ENCODE results near the gene ASPDH. TPM values are rescaled to one million over a fixed set of nuclear protein-coding genes. Genes with fewer than 3 reads are reported as not detected.
"Not testable (repeated sequence)": the region's sequence is repeated elsewhere in the genome, so short reads cannot be mapped to it uniquely, and the experiment has no call there.

Gene ASPDH
- total RNA-seq, 1 experiment from 2014 or later, result not detected

- no TSS peak for BruUV-seq (replicated peaks)
- H3K27me3 Mint-ChIP-seq (ENCODE audit: insufficient read depth, unreplicated experiment), result no peaks in the 10 kb centered on the region
- peaks cover 13% of the 10 kb centered on the region for H3K4me1 Mint-ChIP-seq (ENCODE audit: insufficient read depth, unreplicated experiment)
- H3K4me3 Mint-ChIP-seq (ENCODE audit: unreplicated experiment), result peak overlapping the region; percentile 99
- no peak for TF ChIP-seq CTCF (IDR thresholded peaks at IDR 0.05; ENCODE audit: unreplicated experiment)
- no peaks in the 10 kb centered on the region for H3K9me3 Mint-ChIP-seq (ENCODE audit: unreplicated experiment)
- POLR2A ChIA-PET, result interaction anchor here (1.5 kb wide), 1 partner anchor 92 kb away, joined by 6 read pairs; the partner anchor contains the start of gene POLD1
- no peak for DNase-seq (ENCODE audit: unreplicated experiment)
- no peak overlapping the region for H3K27ac Mint-ChIP-seq (ENCODE audit: low read depth, unreplicated experiment)
- peaks cover 34% of the 10 kb centered on the region for H3K36me3 Mint-ChIP-seq (ENCODE audit: insufficient read depth, unreplicated experiment)
- intact Hi-C loops (cut with micrococcal nuclease), result loop anchor here (1.0 kb wide), 2 partner anchors 36 to 91 kb away; partner anchors contain the start of genes JOSD2 and POLD1
- CTCF ChIA-PET, result no interaction called here
Measured at GRCh38 chr19:50475736-50476223, 37.9 kb downstream of the ASPDH start.

DNA sequence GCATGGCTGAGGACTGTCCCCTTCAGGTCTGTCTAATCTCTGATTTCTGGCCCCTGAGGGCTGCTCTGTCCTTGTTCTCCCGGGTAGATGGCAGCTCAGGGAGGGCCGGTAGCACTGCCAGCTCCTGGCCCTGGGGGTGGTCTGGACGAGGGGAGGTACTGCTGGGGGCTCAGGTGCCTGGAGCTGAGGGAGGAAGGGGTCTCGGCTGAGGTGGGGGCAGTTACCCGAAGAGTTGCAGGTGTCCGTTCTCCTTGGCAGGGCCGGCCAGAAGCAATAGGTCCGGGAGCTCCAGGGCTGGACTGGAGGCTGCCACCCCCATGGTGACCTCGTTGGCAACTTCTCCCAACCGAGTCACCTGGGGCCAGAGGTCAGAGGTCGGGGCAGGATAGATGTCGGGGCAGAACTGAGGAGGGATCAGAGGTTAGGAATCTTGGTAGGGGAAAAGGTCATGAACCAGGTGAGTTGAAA, 38.6 kb downstream of the ASPDH start:
- no peaks in the 10 kb centered on the region for H3K9me3 Mint-ChIP-seq (ENCODE audit: unreplicated experiment)
- BruUV-seq (replicated peaks), result no TSS peak
- CTCF ChIA-PET, result interaction anchor here (0.6 kb wide), 1 partner anchor 12 kb away, joined by 3 read pairs; no protein-coding TSS in a partner anchor
- H3K27me3 Mint-ChIP-seq (ENCODE audit: insufficient read depth, unreplicated experiment), result no peaks in the 10 kb centered on the region
- no peak for TF ChIP-seq CTCF (IDR thresholded peaks at IDR 0.05; ENCODE audit: unreplicated experiment)
- POLR2A ChIA-PET, result no interaction called here
- peak overlapping the region; percentile 99 for H3K4me3 Mint-ChIP-seq (ENCODE audit: unreplicated experiment)
- H3K36me3 Mint-ChIP-seq (ENCODE audit: insufficient read depth, unreplicated experiment), result peaks cover 30% of the 10 kb centered on the region
- H3K4me1 Mint-ChIP-seq (ENCODE audit: insufficient read depth, unreplicated experiment), result peaks cover 13% of the 10 kb centered on the region
- DNase-seq (ENCODE audit: unreplicated experiment), result no peak
- no peak overlapping the region for H3K27ac Mint-ChIP-seq (ENCODE audit: low read depth, unreplicated experiment)
- intact Hi-C loops (cut with micrococcal nuclease), result no loop called here

DNA sequence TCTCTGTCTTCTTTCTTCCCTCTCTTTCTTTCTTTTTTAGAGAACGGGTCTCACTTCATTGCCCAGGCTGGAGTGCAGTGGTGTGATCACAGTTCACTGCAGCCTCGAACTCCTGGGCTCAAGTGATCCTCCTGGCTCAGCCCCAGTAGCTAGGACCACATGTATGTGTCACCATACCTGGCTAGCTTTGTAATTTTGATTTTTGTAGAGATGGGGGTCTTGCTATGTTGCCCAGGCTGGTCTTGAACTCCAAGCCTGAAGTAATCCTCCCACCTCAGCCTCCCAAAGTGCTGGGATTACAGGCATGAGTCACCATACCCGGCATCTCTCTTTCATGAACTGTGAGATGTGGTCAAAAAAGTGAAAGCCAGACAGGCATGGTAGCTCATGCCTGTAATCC, 40.4 kb downstream of the ASPDH start:
- H3K9me3 Mint-ChIP-seq (ENCODE audit: unreplicated experiment); H3K27me3 Mint-ChIP-seq (ENCODE audit: insufficient read depth, unreplicated experiment); DNase-seq (ENCODE audit: unreplicated experiment); BruUV-seq (replicated peaks); intact Hi-C loops (cut with micrococcal nuclease); H3K4me3 Mint-ChIP-seq (ENCODE audit: unreplicated experiment); H3K27ac Mint-ChIP-seq (ENCODE audit: low read depth, unreplicated experiment): not testable (repeated sequence)
- POLR2A ChIA-PET, result interaction anchor here (1.5 kb wide), 1 partner anchor 89 kb away, joined by 4 read pairs; the partner anchor contains the start of gene POLD1
- CTCF ChIA-PET, result interaction anchor here (0.7 kb wide), 1 partner anchor 158 kb away, joined by 4 read pairs; no protein-coding TSS in a partner anchor
- H3K36me3 Mint-ChIP-seq (ENCODE audit: insufficient read depth, unreplicated experiment), result peaks cover 16% of the 10 kb centered on the region
- peaks cover 13% of the 10 kb centered on the region for H3K4me1 Mint-ChIP-seq (ENCODE audit: insufficient read depth, unreplicated experiment)

- CTCF ChIA-PET, result no interaction called here
- BruUV-seq (replicated peaks), result no TSS peak
- no peaks in the 10 kb centered on the region for H3K9me3 Mint-ChIP-seq (ENCODE audit: unreplicated experiment)
- H3K27me3 Mint-ChIP-seq (ENCODE audit: insufficient read depth, unreplicated experiment), result no peaks in the 10 kb centered on the region
- H3K4me1 Mint-ChIP-seq (ENCODE audit: insufficient read depth, unreplicated experiment), result no peaks in the 10 kb centered on the region
- intact Hi-C loops (cut with micrococcal nuclease), result no loop called here
- no peak for DNase-seq (ENCODE audit: unreplicated experiment)
- POLR2A ChIA-PET, result no interaction called here
- no peak for TF ChIP-seq CTCF (IDR thresholded peaks at IDR 0.05; ENCODE audit: unreplicated experiment)
- no peak overlapping the region for H3K4me3 Mint-ChIP-seq (ENCODE audit: unreplicated experiment)
- H3K36me3 Mint-ChIP-seq (ENCODE audit: insufficient read depth, unreplicated experiment), result no peaks in the 10 kb centered on the region
- peak overlapping the region; percentile 10 for H3K27ac Mint-ChIP-seq (ENCODE audit: low read depth, unreplicated experiment)
Measured at GRCh38 chr19:50468818-50469217, 44.9 kb downstream of the ASPDH start.
